IMR-90 (cell line): ENCODE measurements around the gene EFEMP2. TPM values are rescaled to one million over a fixed set of nuclear protein-coding genes. Genes with fewer than 3 reads are reported as not detected.

ENCODE experiments used
- ATAC-seq: fragments of 200-7000 bp; cut with Tn5 transposase; 2 replicates; pipeline ENCODE4 v1.9.1; 2020; ENCODE audit warnings: low read depth, mild to moderate bottlenecking, moderate library complexity
- BruUV-seq: library from RNA; stranded (reverse); fragments of 400-500 nt; replicated peaks from 2 replicates; lab custom pipeline; 2021; lab: Mats Ljungman, UMichigan
- CTCF ChIA-PET: fragments of 300-600 bp; formaldehyde crosslinking; extraction: SDS; loops from one replicate; lab custom pipeline; 2021; ENCODE audit warnings: antibody characterized with exemption; lab: Yijun Ruan, JAX
- POLR2A ChIA-PET: fragments of 300-600 bp; sonication (Branson Sonifier 250); formaldehyde crosslinking; loops from one replicate; lab custom pipeline; 2022; ENCODE audit warnings: antibody characterized with exemption; ENCODE audit not compliant: unreplicated experiment; lab: Charles Lee
- DNase-seq: peaks from one replicate; pipeline ENCODE4 v3.0.0; 2013
- H2AFZ ChIP-seq: replicated peaks from 2 replicates; pipeline ENCODE3; 2013; ENCODE audit warnings: low read length, mild to moderate bottlenecking; ENCODE audit not compliant: poor library complexity
- H2AK5ac ChIP-seq: 2 replicates; pipeline ENCODE4 v1.6.1; 2013; ENCODE audit warnings: low read depth, low read length, inconsistent platforms
- H2AK9ac ChIP-seq: replicated peaks from 2 replicates; pipeline ENCODE3; 2013; ENCODE audit warnings: mild to moderate bottlenecking, low read depth, low read length, moderate library complexity; ENCODE audit not compliant: poor library complexity
- H2BK120ac ChIP-seq: 2 replicates; pipeline ENCODE4 v1.6.1; 2013; ENCODE audit warnings: low read depth, low read length, inconsistent platforms
- H2BK15ac ChIP-seq: 3 replicates; pipeline ENCODE4 v1.6.1; 2013; ENCODE audit warnings: low read depth, low read length, inconsistent platforms
- H2BK20ac ChIP-seq: 2 replicates; pipeline ENCODE4 v1.6.1; 2013; ENCODE audit warnings: low read depth, mild to moderate bottlenecking, inconsistent platforms, low read length, moderate library complexity
- H2BK5ac ChIP-seq: 2 replicates; pipeline ENCODE4 v1.6.1; 2013; ENCODE audit warnings: mild to moderate bottlenecking, low read depth, low read length, inconsistent platforms; ENCODE audit not compliant: poor library complexity, severe bottlenecking
- H3K14ac ChIP-seq: replicated peaks from 2 replicates; pipeline ENCODE4 v1.6.1; 2013; ENCODE audit warnings: low read depth, low read length, inconsistent platforms
- H3K18ac ChIP-seq: 2 replicates; pipeline ENCODE4 v1.6.1; 2013; ENCODE audit warnings: low read depth, low read length, control low read depth
- H3K23ac ChIP-seq: 2 replicates; pipeline ENCODE4 v1.6.1; 2013; ENCODE audit warnings: low read depth, low read length, inconsistent platforms
- H3K27ac ChIP-seq: 2 replicates; pipeline ENCODE4 v1.5.1; 2013; ENCODE audit warnings: mild to moderate bottlenecking, control low read depth, low read length; ENCODE audit not compliant: insufficient read depth
- H3K27me3 ChIP-seq: 2 replicates; pipeline ENCODE4 v1.6.1; 2013; ENCODE audit warnings: low read length; ENCODE audit not compliant: control insufficient read depth, insufficient read depth
- H3K36me3 ChIP-seq: 2 replicates; pipeline ENCODE4 v1.6.1; 2013; ENCODE audit warnings: low read length, mixed read lengths; ENCODE audit not compliant: control insufficient read depth, insufficient read depth
- H3K4ac ChIP-seq: 2 replicates; pipeline ENCODE4 v1.6.1; 2013; ENCODE audit warnings: low read depth, low read length, inconsistent platforms
- H3K4me1 ChIP-seq: 2 replicates; pipeline ENCODE4 v1.6.1; 2013; ENCODE audit warnings: low read length, mixed read lengths; ENCODE audit not compliant: control insufficient read depth, insufficient read depth
- H3K4me2 ChIP-seq: 2 replicates; pipeline ENCODE4 v1.6.1; 2013; ENCODE audit warnings: low read depth, mild to moderate bottlenecking, control low read depth, low read length, moderate library complexity
- H3K4me3 ChIP-seq: 2 replicates; pipeline ENCODE4 v1.5.1; 2013; ENCODE audit warnings: low read depth, mild to moderate bottlenecking, control low read depth, low read length, moderate library complexity; ENCODE audit not compliant: insufficient read depth
- H3K56ac ChIP-seq: 2 replicates; pipeline ENCODE4 v1.6.1; 2013; ENCODE audit warnings: low read length, inconsistent platforms; ENCODE audit not compliant: insufficient read depth; ENCODE audit errors: extremely low read depth
- H3K79me1 ChIP-seq, 2 experiments: 2 replicates each; pipeline ENCODE4 v1.6.1; 2013; ENCODE audit warnings: low read length in 2 of 2, inconsistent platforms in 1 of 2, low read depth in 1 of 2
- H3K9ac ChIP-seq: 2 replicates; pipeline ENCODE4 v1.6.1; 2013; ENCODE audit warnings: low read depth, low read length, control low read depth
- H3K9me1 ChIP-seq: 2 replicates; pipeline ENCODE4 v1.6.1; 2013; ENCODE audit warnings: low read length, inconsistent platforms; ENCODE audit not compliant: insufficient read depth
- H3K9me3 ChIP-seq: 2 replicates; pipeline ENCODE4 v1.6.1; 2013; ENCODE audit warnings: low read length; ENCODE audit not compliant: control insufficient read depth, insufficient read depth
- H4K20me1 ChIP-seq: 2 replicates; pipeline ENCODE4 v1.6.1; 2013; ENCODE audit warnings: low read length, inconsistent platforms; ENCODE audit not compliant: insufficient read depth
- H4K5ac ChIP-seq: 2 replicates; pipeline ENCODE4 v1.6.1; 2013; ENCODE audit warnings: mild to moderate bottlenecking, low read depth, low read length, control low read depth
- H4K8ac ChIP-seq, 2 experiments: 2 replicates each; pipeline ENCODE4 v1.6.1; 2013; ENCODE audit warnings: low read depth in 2 of 2, low read length in 2 of 2, control low read depth in 1 of 2, inconsistent platforms in 1 of 2
- H4K91ac ChIP-seq: 2 replicates; pipeline ENCODE4 v1.6.1; 2013; ENCODE audit warnings: low read depth, low read length, inconsistent platforms; ENCODE audit not compliant: insufficient read depth
- CEBPB ChIP-seq: IDR thresholded peaks from 2 replicates; pipeline ENCODE4 v1.6.1; 2012; ENCODE audit warnings: low read depth, low read length, improper control_type of control experiment
- CHD1 ChIP-seq: IDR thresholded peaks from 2 replicates; pipeline ENCODE4 v1.6.1; 2012; ENCODE audit warnings: low read depth, low read length, improper control_type of control experiment
- CTCF ChIP-seq: conservative IDR thresholded peaks from 2 replicates; pipeline ENCODE4 v1.5.1; 2012; ENCODE audit warnings: mild to moderate bottlenecking, low read depth, low read length, improper control_type of control experiment
- ELK1 ChIP-seq: fragments of 150-350 bp; IDR thresholded peaks from 2 replicates; pipeline ENCODE4 v1.6.1; 2016; ENCODE audit warnings: low read depth, mild to moderate bottlenecking, low read length, moderate library complexity, borderline replicate concordance
- MAFK ChIP-seq: IDR thresholded peaks from 2 replicates; pipeline ENCODE4 v1.6.1; 2012; ENCODE audit warnings: low read depth, low read length, improper control_type of control experiment
- MAZ ChIP-seq: IDR thresholded peaks from 2 replicates; pipeline ENCODE4 v1.6.1; 2012; ENCODE audit warnings: low read depth, mild to moderate bottlenecking, low read length, improper control_type of control experiment, moderate library complexity, borderline replicate concordance
- MXI1 ChIP-seq: IDR thresholded peaks from 2 replicates; pipeline ENCODE4 v1.6.1; 2012; ENCODE audit warnings: low read depth, mild to moderate bottlenecking, low read length, moderate library complexity, borderline replicate concordance
- RCOR1 ChIP-seq: IDR thresholded peaks from 2 replicates; pipeline ENCODE4 v1.6.1; 2012; ENCODE audit warnings: mild to moderate bottlenecking, low read length, improper control_type of control experiment; ENCODE audit not compliant: insufficient replicate concordance
- RFX5 ChIP-seq: IDR thresholded peaks from 2 replicates; pipeline ENCODE4 v1.8.0; 2012; ENCODE audit warnings: low read depth, mild to moderate bottlenecking, low read length, moderate library complexity
- SMC3 ChIP-seq: fragments of 150-350 bp; IDR thresholded peaks from 2 replicates; pipeline ENCODE4 v1.6.1; 2016; ENCODE audit warnings: low read depth, mild to moderate bottlenecking, antibody characterized with exemption, low read length, moderate library complexity
- USF2 ChIP-seq: fragments of 150-350 bp; IDR thresholded peaks from 2 replicates; pipeline ENCODE4 v1.6.1; 2017; ENCODE audit warnings: mild to moderate bottlenecking, antibody characterized with exemption, low read length, low read depth
- WGBS, 2 experiments: methylation state at CpG; one replicate each; pipeline versions ENCODE4 v1.1.5 to v1.1.7; 2013; ENCODE audit warnings: missing lambda C conversion rate in 2 of 2; ENCODE audit not compliant: insufficient read length in 1 of 2; ENCODE audit errors: extremely low coverage in 2 of 2; 5-methylcytosine and 5-hydroxymethylcytosine counted together
- dilution Hi-C: fragments of 300-500 bp; cut with HindIII; formaldehyde crosslinking; loops from one replicate; pipeline ENCODE4 v1.14.3; 2018; ENCODE audit warnings: low sequenced_read_pairs; ENCODE audit not compliant: unreplicated experiment
- in situ Hi-C: fragments of 300-500 bp; cut with MboI; formaldehyde crosslinking; loops from 3 replicates; pipeline ENCODE4 v1.14.3; 2019; ENCODE audit warnings: low sequenced_read_pairs, inconsistent platforms, mixed read lengths
- intact Hi-C: fragments of 100-400 bp; cut with micrococcal nuclease; formaldehyde crosslinking; loops from 2 replicates; pipeline ENCODE4 v1.10.0; 2022
- polyA plus RNA-seq, 3 experiments: library from polyadenylated mRNA; depleted of rRNA; stranded (reverse); fragments of >200 nt; gene quantifications; 2 replicates each; pipeline ENCODE4 v1.2.3, GENCODE V29; 2012; ENCODE audit warnings: low replicate concordance in 1 of 3
- total RNA-seq: library from RNA; depleted of rRNA; stranded (reverse); fragments of >200 nt; gene quantifications from 2 replicates; pipeline ENCODE4 v1.2.3, GENCODE V29; 2012

Gene EFEMP2
- total and polyA plus RNA-seq, 2 of the 4 experiments (the other 2 are of a cell fraction), result 62.7 to 431 TPM

- Histone ChIP-seq H3K4ac (peak overlapping the region; percentile 98), H3K56ac (peak overlapping the region; percentile 95), H3K27me3 (no peaks in the 10 kb centered on the region), H3K18ac (peak overlapping the region; percentile 49), H4K20me1 (peaks cover 39% of the 10 kb centered on the region), H2BK120ac (peak overlapping the region; percentile 87), H4K5ac (peak overlapping the region; percentile 74), H3K4me2 (peak overlapping the region; percentile 66), H2BK20ac (peak overlapping the region; percentile 67), H3K23ac (peak overlapping the region; percentile 98), H3K14ac (peak overlapping the region; percentile 99), H3K9me3 (no peaks in the 10 kb centered on the region), H3K27ac (peak overlapping the region; percentile 89), H2AK9ac (peak overlapping the region; percentile 100), H3K9ac (peak overlapping the region; percentile 78), H3K4me3 (peak overlapping the region; percentile 95), H3K36me3 (peaks cover 50% of the 10 kb centered on the region), H4K91ac (peak overlapping the region; percentile 98), H4K8ac (peak overlapping the region; percentile 94 to 99), H3K79me1 (peaks cover 6 to 69% of the 10 kb centered on the region in 2 experiments; a peak in 3 of 4 replicates), H2BK15ac (peak overlapping the region; percentile 52; the same call in 2 of the 3 replicates), H3K9me1 (peaks cover 15% of the 10 kb centered on the region), H2AK5ac (peak overlapping the region; percentile 97), H2BK5ac (peak overlapping the region; percentile 90), H3K4me1 (peaks cover 11% of the 10 kb centered on the region), H2AFZ (peak overlapping the region; percentile 93)
- WGBS, 2 experiments, result 3% methylated on average over 13 of the region's 16 CpGs; no CpG with 5 or more reads in 1 of the 2 experiments
- ATAC-seq (no peak), DNase-seq (no peak)
- CTCF ChIA-PET, result interaction anchor here (0.6 to 2.4 kb wide), 9 partner anchors 9 to 193 kb away, joined by 3 to 14 read pairs (median 5); partner anchors contain the start of gene FIBP
- BruUV-seq, result no TSS peak
- POLR2A ChIA-PET, result interaction anchor here (0.6 to 1.3 kb wide), 6 partner anchors 9 to 31 kb away, joined by 3 to 9 read pairs (median 4); partner anchors contain the start of gene CCDC85B
- in situ Hi-C loops (no loop called here), intact Hi-C loops (no loop called here), dilution Hi-C loops (no loop called here)
- no peak for TF ChIP-seq USF2
- no peak for TF ChIP-seq MAZ
- TF ChIP-seq MAFK, result no peak
- TF ChIP-seq MXI1, result no peak; the same call in 1 of the 2 replicates
- no peak for TF ChIP-seq RCOR1
- TF ChIP-seq CEBPB, result no peak
- TF ChIP-seq ELK1, result no peak
- TF ChIP-seq CTCF, result no peak
- TF ChIP-seq SMC3, result no peak
- no peak for TF ChIP-seq RFX5
- TF ChIP-seq CHD1, result no peak
These were observed 12.8 kb downstream of the EFEMP2 start for GRCh38 chr11:65859812-65860277.
